Ascending aorta (tissue), 2 donors: Measurements from ENCODE around the gene SNCB. TPM values are rescaled to one million over a fixed set of nuclear protein-coding genes. Genes with fewer than 3 reads are reported as not detected.
A peak's percentile ranks its signal among the peaks of the same experiment; 100 is the strongest.
"Not testable (repeated sequence)": the region's sequence is repeated elsewhere in the genome, so short reads cannot be mapped to it uniquely, and the experiment has no call there.

Experiments
- DNase-seq, 2 donors: peaks; one replicate each; pipeline ENCODE4 v3.0.0-alpha.2; 2019; ENCODE audit warnings: low spot score in 2 of 2
- H3K27ac ChIP-seq, 2 donors: fragments of 200-600 bp; sonication (generic); one replicate each; pipeline ENCODE4 v1.5.1; 2016 to 2017; ENCODE audit warnings: mild to moderate bottlenecking in 1 of 2
- H3K27me3 ChIP-seq: fragments of 200-600 bp; sonication (generic); one replicate; pipeline ENCODE4 v1.5.1; 2017
- H3K36me3 ChIP-seq, 2 donors: fragments of 200-600 bp; sonication (generic); one replicate each; pipeline ENCODE4 v1.5.1; 2016
- H3K4me1 ChIP-seq, 2 donors: fragments of 200-600 bp; sonication (generic); one replicate each; pipeline ENCODE4 v1.5.1; 2016 to 2017; ENCODE audit warnings: mild to moderate bottlenecking in 1 of 2
- H3K4me3 ChIP-seq, 2 donors: fragments of 200-600 bp; sonication (generic); one replicate each; pipeline ENCODE4 v1.5.1; 2016 to 2017; ENCODE audit warnings: mild to moderate bottlenecking in 1 of 2
- H3K9me3 ChIP-seq, 2 donors: fragments of 200-600 bp; sonication (generic); one replicate each; pipeline ENCODE4 v1.5.1; 2016
- intact Hi-C: fragments of 100-400 bp; cut with DNase I; formaldehyde crosslinking; loops from one replicate; pipeline ENCODE4 v1.15.1; 2023
- total RNA-seq: library from RNA; depleted of rRNA; stranded (reverse); fragments of >200 nt; gene quantifications from one replicate; pipeline ENCODE4 v1.1.0, GENCODE V29; 2016
- TF ChIP-seq, protein P1 (sequence below), 3 experiments: fragments of 200-600 bp in 2 of 3; fragments of 450-650 bp in 1 of 3; sonication (generic) in 2 of 3; IDR thresholded peaks; one replicate each; pipeline ENCODE4 v1.5.1; 2016 to 2019; ENCODE audit warnings: antibody characterized with exemption in 3 of 3, mild to moderate bottlenecking in 1 of 3, moderate library complexity in 1 of 3

The SNCB gene
- total RNA-seq, 1 donor from 2014 or later: not detected

DNA sequence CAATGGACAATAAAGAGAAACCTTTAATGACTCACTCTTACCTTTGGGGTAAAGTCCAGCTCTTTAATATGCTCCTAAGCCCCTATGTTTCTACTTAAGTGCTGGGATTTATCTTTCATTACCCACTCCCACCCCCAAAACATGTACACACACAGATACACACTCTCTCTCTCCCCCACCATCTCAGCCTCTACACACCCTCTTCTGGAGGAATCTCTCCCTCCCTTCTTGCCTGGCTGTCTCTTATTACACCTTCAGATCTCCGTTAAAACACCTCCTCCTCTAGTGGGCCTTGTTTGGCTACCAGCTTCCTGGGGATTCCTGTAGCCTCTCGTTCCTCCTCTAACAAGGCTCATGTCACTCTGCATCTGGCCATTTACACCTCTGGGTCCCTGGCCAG lies 27.2 kb downstream of the SNCB start:
- no peak for DNase-seq
- Histone ChIP-seq H3K36me3 (no peaks in the 10 kb centered on the region), H3K4me1 (no peaks in the 10 kb centered on the region), H3K9me3 (no peaks in the 10 kb centered on the region), H3K4me3 (no peak overlapping the region), H3K27ac (no peak overlapping the region), H3K27me3 (no peaks in the 10 kb centered on the region)
- intact Hi-C loops: no loop called here
- TF ChIP-seq, protein P1, sequence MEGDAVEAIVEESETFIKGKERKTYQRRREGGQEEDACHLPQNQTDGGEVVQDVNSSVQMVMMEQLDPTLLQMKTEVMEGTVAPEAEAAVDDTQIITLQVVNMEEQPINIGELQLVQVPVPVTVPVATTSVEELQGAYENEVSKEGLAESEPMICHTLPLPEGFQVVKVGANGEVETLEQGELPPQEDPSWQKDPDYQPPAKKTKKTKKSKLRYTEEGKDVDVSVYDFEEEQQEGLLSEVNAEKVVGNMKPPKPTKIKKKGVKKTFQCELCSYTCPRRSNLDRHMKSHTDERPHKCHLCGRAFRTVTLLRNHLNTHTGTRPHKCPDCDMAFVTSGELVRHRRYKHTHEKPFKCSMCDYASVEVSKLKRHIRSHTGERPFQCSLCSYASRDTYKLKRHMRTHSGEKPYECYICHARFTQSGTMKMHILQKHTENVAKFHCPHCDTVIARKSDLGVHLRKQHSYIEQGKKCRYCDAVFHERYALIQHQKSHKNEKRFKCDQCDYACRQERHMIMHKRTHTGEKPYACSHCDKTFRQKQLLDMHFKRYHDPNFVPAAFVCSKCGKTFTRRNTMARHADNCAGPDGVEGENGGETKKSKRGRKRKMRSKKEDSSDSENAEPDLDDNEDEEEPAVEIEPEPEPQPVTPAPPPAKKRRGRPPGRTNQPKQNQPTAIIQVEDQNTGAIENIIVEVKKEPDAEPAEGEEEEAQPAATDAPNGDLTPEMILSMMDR (IDR thresholded peaks at IDR 0.05): no peak

DNA sequence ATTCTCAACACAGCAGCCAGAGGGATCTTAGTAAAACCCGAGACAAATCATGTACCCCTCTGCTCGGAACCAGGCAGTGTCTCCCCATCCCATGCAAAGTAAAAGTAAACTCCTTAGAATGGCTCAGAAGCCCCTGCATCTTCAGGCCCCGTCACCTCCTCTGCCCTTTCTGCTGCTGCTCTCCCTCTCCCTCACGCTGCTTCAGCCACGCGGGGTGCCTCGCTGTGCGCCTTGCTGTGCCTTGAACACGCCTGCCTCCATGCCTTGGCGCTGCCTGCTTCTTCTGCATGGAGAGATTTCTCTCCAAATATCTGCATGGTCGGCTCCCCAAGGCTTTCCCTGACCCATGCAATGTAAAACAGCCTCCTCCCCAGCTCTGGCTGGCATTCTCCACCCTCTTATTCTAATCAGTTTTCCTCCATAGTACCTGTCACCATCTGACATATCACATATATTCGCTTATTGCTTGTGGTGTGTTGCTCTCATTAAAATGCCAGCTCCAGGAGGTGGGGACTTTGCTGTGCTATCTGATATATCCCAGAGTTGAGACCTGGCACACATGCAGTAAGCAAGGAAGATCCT lies 28.3 kb downstream of the SNCB start:
- Histone ChIP-seq H3K36me3 (no peaks in the 10 kb centered on the region), H3K27me3 (no peaks in the 10 kb centered on the region), H3K9me3 (no peaks in the 10 kb centered on the region), H3K4me3 (no peak overlapping the region), H3K27ac (no peak overlapping the region), H3K4me1 (no peaks in the 10 kb centered on the region)
- TF ChIP-seq, protein P1 (IDR thresholded peaks at IDR 0.05): no peak
- intact Hi-C loops: no loop called here
- DNase-seq: no peak

DNA sequence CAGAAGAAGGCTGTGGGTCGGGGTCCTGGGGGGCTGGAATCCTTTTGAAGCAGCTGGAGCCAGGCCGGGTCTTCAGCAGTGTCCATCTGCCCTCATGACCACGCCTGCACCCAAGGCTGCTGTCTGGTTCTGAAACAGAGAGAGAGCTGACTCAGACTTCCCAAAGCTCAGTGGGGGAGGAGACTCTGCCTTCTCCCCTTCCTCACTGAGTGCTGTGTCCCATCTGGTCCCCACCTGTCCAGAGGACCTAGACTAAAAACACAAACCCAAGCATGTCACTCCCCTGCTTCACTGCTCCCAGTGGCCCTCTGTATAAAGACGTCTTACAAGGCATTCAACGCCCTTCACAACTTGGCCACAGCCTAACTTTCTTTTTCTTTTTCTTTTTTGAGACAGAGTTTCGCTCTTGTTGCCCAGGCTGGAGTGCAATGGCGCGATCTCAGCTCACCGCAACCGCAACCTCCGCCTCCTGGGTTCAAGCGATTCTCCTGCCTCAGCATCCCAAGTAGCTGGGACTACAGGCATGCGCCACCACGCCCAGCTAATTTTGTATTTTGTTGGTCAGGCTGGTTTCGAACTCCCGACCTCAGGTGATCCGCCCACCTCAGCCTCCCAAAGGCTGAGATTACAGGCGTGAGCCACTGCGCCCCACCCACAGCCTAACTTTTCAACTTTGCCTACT lies 30.4 kb downstream of the SNCB start:
- H3K36me3 ChIP-seq, H3K4me3 ChIP-seq, intact Hi-C loops, H3K27ac ChIP-seq, H3K27me3 ChIP-seq, H3K4me1 ChIP-seq, H3K9me3 ChIP-seq, DNase-seq: not testable (repeated sequence)

DNA sequence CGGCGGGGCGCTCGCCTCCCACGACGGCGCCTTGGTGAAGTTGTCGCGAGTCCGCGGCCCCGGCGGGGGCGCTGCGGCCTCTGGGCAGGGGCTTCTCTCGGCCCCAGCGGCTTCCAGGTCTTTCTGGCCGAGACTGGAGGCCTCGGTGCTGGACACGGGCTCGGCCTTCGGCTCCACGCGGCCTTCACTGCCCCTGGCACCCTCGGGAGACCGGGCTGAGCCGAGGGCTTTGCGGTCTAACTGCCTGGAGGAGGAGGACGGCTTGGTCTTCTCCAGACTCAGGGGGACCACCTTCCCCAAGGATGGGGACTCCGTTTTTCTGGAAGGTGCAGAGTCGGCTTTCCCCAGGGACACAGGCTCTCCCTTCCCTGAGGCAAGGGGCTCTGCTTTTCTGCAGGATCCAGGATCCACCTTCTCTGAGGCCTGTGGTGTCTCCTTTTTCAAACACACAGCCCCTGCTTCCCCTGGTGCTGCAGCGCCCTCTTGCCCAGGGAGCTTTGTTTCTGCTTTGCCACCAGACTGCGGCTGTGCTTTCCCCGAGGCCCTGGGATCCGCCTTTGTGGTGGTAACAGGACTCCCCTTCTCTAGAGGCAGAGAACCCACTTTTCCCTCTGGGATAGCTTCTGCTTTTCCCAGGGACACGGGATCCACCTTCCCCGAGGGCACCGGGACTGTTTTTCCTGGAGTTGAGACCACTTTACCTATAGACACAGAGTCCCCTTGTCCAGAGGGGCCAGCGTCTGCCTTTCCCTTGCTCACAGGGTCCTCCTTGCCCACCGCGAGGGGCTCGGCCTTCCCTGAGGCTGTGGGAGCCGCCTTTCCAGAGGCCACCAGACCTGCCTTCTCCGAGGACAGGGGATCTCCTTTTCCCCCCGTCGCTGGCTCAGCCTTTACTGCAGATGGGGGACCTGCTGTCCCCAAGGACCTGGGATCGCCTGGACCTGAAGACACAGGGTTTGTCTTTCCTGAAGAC lies 32.6 kb downstream of the SNCB start:
- Histone ChIP-seq H3K4me1 (peaks cover 0 to 2% of the 10 kb centered on the region in 2 donors), H3K4me3 (peak overlapping the region in 1 of 2 donors; percentile 58), H3K27me3 (no peaks in the 10 kb centered on the region), H3K9me3 (no peaks in the 10 kb centered on the region), H3K36me3 (no peaks in the 10 kb centered on the region), H3K27ac (no peak overlapping the region)
- TF ChIP-seq, protein P1 (IDR thresholded peaks at IDR 0.05): no peak
- intact Hi-C loops: no loop called here
- DNase-seq: no peak

DNA sequence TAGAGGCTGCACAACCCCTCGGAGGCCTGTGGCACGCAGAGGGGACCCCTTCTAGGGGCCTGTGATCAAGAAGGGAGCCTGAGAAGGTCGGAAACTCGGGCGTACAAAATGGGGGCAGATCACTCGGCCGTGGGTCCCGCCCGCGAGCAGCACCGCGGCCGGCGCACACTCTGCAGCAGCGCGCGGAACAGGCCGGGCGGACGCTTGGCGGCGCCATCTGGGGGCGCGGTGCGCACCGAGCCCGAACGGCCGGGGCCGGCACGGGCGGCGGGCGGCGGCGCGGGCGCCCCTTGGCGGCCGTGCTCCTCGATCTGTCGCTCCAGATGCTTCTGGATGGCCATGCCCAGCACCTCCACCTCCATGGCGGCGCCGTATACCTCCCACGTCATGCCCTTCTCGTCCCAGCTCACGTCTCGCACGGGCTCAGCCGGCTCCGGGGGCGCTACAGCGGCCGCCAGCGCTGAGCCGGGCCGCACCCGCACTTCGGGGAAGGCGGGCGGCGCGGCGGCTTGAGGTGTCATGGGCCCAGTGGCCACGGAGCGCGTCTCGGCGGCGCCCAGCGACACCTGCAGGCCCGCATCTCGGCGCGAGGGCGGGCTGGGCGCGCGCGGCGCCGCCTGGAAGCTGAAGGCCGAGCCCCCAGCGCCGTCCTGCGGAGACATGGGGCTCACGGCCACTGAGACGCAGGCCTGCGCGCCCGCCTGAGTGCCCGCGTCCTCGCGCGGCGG lies 33.5 kb downstream of the SNCB start:
- no peak for DNase-seq
- intact Hi-C loops: no loop called here
- H3K36me3 ChIP-seq: no peaks in the 10 kb centered on the region
- H3K4me1 ChIP-seq: peaks cover 0 to 2% of the 10 kb centered on the region in 2 donors
- H3K27me3 ChIP-seq: no peaks in the 10 kb centered on the region
- TF ChIP-seq, protein P1 (IDR thresholded peaks at IDR 0.05): peak in 1 of 3 experiments; percentile 14
- H3K4me3 ChIP-seq: peak overlapping the region; percentile 41 to 58
- no peaks in the 10 kb centered on the region for H3K9me3 ChIP-seq
- H3K27ac ChIP-seq: no peak overlapping the region
